Measurements from ENCODE around the gene SSPN. TPM values are rescaled to one million over a fixed set of nuclear protein-coding genes. Genes with fewer than 3 reads are reported as not detected.

SSPN gene
- total RNA-seq, 1 experiment from 2014 or later = 0.17 TPM

- Histone ChIP-seq H3K4me2 (ENCODE audit: low read length) (no peak overlapping the region), H3K9me2 (ENCODE audit: insufficient read depth) (no peaks in the 10 kb centered on the region), H3K79me2 (ENCODE audit: insufficient read depth, low read length) (no peaks in the 10 kb centered on the region), H3K4me3 (replicated peaks in 1 of 2; ENCODE audit: low read depth in 1 of 2, low read length in 2 of 2) (no peak overlapping the region), H4K20me1 (ENCODE audit: insufficient read depth) (no peaks in the 10 kb centered on the region), H2AFZ (ENCODE audit: low read depth, low read length, poor library complexity, severe bottlenecking) (no peak overlapping the region), H3K27ac (ENCODE audit: low read depth, low read length) (no peak overlapping the region), H3K4me1 (ENCODE audit: control insufficient read depth in 1 of 2, insufficient read depth in 2 of 2, low read length in 2 of 2) (peaks cover 0 to 15% of the 10 kb centered on the region in 2 experiments; a peak in 2 of 4 replicates), H3K9ac (ENCODE audit: low read length) (no peak overlapping the region), H3K9me3 (ENCODE audit: control insufficient read depth in 1 of 2, insufficient read depth in 1 of 2, low read depth in 1 of 2, low read length in 2 of 2) (no peaks in the 10 kb centered on the region), H3K36me3 (ENCODE audit: control insufficient read depth in 1 of 2, insufficient read depth in 2 of 2, low read length in 2 of 2) (no peaks in the 10 kb centered on the region), H3K27me3 (ENCODE audit: insufficient read depth, low read length) (no peaks in the 10 kb centered on the region)
- CTCF ChIA-PET = no interaction called here
- POLR2A ChIA-PET = no interaction called here
- TF ChIP-seq RAD21 (IDR thresholded peaks at IDR 0.05; ENCODE audit: low read depth) = no peak
- TF ChIP-seq TCF7L2 (IDR thresholded peaks at IDR 0.05; ENCODE audit: borderline replicate concordance, extremely low read depth, insufficient read depth, insufficient read length) = no peak
- no peak for TF ChIP-seq CEBPB (IDR thresholded peaks at IDR 0.05; ENCODE audit: low read depth)
- TF ChIP-seq EZH2phosphoT487 (IDR thresholded peaks at IDR 0.05; ENCODE audit: borderline replicate concordance) = no peak
- TF ChIP-seq JUND (IDR thresholded peaks at IDR 0.05) = no peak
- TF ChIP-seq SP1 (IDR thresholded peaks at IDR 0.05; ENCODE audit: low read depth) = no peak
- no peak for TF ChIP-seq SRF (IDR thresholded peaks at IDR 0.05; ENCODE audit: low read depth)
- TF ChIP-seq FOSL1 (IDR thresholded peaks at IDR 0.05; ENCODE audit: low read depth) = no peak
- no peak for TF ChIP-seq ZNF274 (IDR thresholded peaks at IDR 0.05; ENCODE audit: low read depth, low read length)
- TF ChIP-seq ATF3 (IDR thresholded peaks at IDR 0.05) = no peak
- no peak for TF ChIP-seq ELF1 (IDR thresholded peaks at IDR 0.05; ENCODE audit: borderline replicate concordance, low read depth)
- no peak for TF ChIP-seq MAX (IDR thresholded peaks at IDR 0.05)
- DNase-seq (ENCODE audit: low read depth, low spot score) (no peak), ATAC-seq (no peak)
- RAD21 ChIA-PET (ENCODE audit: low non-redundant PET in 1 of 2, low total read pairs in 2 of 2, uncharacterized antibody in 2 of 2, unreplicated experiment in 2 of 2) = no interaction called here
- BruUV-seq (replicated peaks) = no TSS peak
- intact Hi-C loops (cut with micrococcal nuclease) = no loop called here
Measured at GRCh38 chr12:26277506-26278246, 82.3 kb downstream of the SSPN start.

Data from HCT116 (cell line).